Activated naive CD8-positive, alpha-beta T cell treated with anti-CD3 and anti-CD28 coated beads, Interleukin-2, amount 50 U/mL, for 24 hours (primary cell): ENCODE measurements around the gene DLGAP4.

Source experiments
- ATAC-seq: fragments of 150-1000 bp; cut with Tn5 transposase; one replicate; pipeline ENCODE4 v1.10.0; 2021
- DNase-seq: peaks from one replicate; pipeline ENCODE4 v3.0.0; 2021
- H3K27ac Mint-ChIP-seq: one replicate; pipeline ENCODE4 v1.8.0; 2021; ENCODE audit warnings: mild to moderate bottlenecking, mixed read lengths
- H3K27me3 Mint-ChIP-seq: one replicate; pipeline ENCODE4 v1.8.0; 2021; ENCODE audit warnings: mixed read lengths
- H3K36me3 Mint-ChIP-seq: one replicate; pipeline ENCODE4 v1.8.0; 2021; ENCODE audit warnings: low read depth, mixed read lengths
- H3K4me1 Mint-ChIP-seq: one replicate; pipeline ENCODE4 v1.8.0; 2021; ENCODE audit warnings: mixed read lengths
- H3K4me3 Mint-ChIP-seq: one replicate; pipeline ENCODE4 v1.8.0; 2021; ENCODE audit warnings: mild to moderate bottlenecking, moderate library complexity, mixed read lengths
- H3K9me3 Mint-ChIP-seq: one replicate; pipeline ENCODE4 v1.8.0; 2021; ENCODE audit warnings: mixed read lengths

Gene DLGAP4

GRCh38 chr20:36398515-36398914 is 92.4 kb downstream of the DLGAP4 start:
- Mint-ChIP-seq H3K27ac (no peak overlapping the region), H3K27me3 (peaks cover 20% of the 10 kb centered on the region), H3K4me3 (no peak overlapping the region), H3K36me3 (no peaks in the 10 kb centered on the region), H3K4me1 (no peaks in the 10 kb centered on the region), H3K9me3 (peaks cover 5% of the 10 kb centered on the region)
- no peak for DNase-seq
- ATAC-seq, result no peak

GRCh38 chr20:36399147-36399968 is 93.2 kb downstream of the DLGAP4 start:
- Mint-ChIP-seq H3K27me3 (peaks cover 20% of the 10 kb centered on the region), H3K4me1 (no peaks in the 10 kb centered on the region), H3K4me3 (no peak overlapping the region), H3K27ac (no peak overlapping the region), H3K9me3 (peaks cover 5% of the 10 kb centered on the region), H3K36me3 (no peaks in the 10 kb centered on the region)
- ATAC-seq, result no peak
- DNase-seq, result peak; percentile 53

GRCh38 chr20:36399969-36400545 is 93.9 kb downstream of the DLGAP4 start:
- DNase-seq (no peak), ATAC-seq (no peak)
- no peaks in the 10 kb centered on the region for H3K4me1 Mint-ChIP-seq
- H3K9me3 Mint-ChIP-seq, result peaks cover 5% of the 10 kb centered on the region
- H3K27ac Mint-ChIP-seq, result no peak overlapping the region
- no peaks in the 10 kb centered on the region for H3K36me3 Mint-ChIP-seq
- H3K27me3 Mint-ChIP-seq, result peaks cover 20% of the 10 kb centered on the region
- H3K4me3 Mint-ChIP-seq, result no peak overlapping the region

- Mint-ChIP-seq H3K9me3 (peaks cover 5% of the 10 kb centered on the region), H3K27me3 (peaks cover 20% of the 10 kb centered on the region), H3K4me3 (no peak overlapping the region), H3K27ac (no peak overlapping the region), H3K36me3 (no peaks in the 10 kb centered on the region), H3K4me1 (no peaks in the 10 kb centered on the region)
- ATAC-seq, result no peak
- no peak for DNase-seq
These were observed 95.0 kb downstream of the DLGAP4 start for GRCh38 chr20:36400909-36401735.

GRCh38 chr20:36402708-36403107 is 96.6 kb downstream of the DLGAP4 start:
- Mint-ChIP-seq H3K9me3 (no peaks in the 10 kb centered on the region), H3K27ac (no peak overlapping the region), H3K4me3 (no peak overlapping the region), H3K36me3 (no peaks in the 10 kb centered on the region), H3K27me3 (peaks cover 20% of the 10 kb centered on the region), H3K4me1 (no peaks in the 10 kb centered on the region)
- ATAC-seq, result no peak
- no peak for DNase-seq

- ATAC-seq, result no peak
- H3K4me3 Mint-ChIP-seq, result no peak overlapping the region
- no peaks in the 10 kb centered on the region for H3K9me3 Mint-ChIP-seq
- H3K36me3 Mint-ChIP-seq, result no peaks in the 10 kb centered on the region
- H3K27ac Mint-ChIP-seq, result no peak overlapping the region
- H3K27me3 Mint-ChIP-seq, result peaks cover 20% of the 10 kb centered on the region
- DNase-seq, result no peak
- no peaks in the 10 kb centered on the region for H3K4me1 Mint-ChIP-seq
These were observed 98.4 kb downstream of the DLGAP4 start for GRCh38 chr20:36404435-36404978.

- H3K27me3 Mint-ChIP-seq, result peaks cover 19% of the 10 kb centered on the region
- no peaks in the 10 kb centered on the region for H3K36me3 Mint-ChIP-seq
- ATAC-seq, result no peak
- no peak overlapping the region for H3K27ac Mint-ChIP-seq
- H3K4me3 Mint-ChIP-seq, result no peak overlapping the region
- DNase-seq, result no peak
- H3K9me3 Mint-ChIP-seq, result no peaks in the 10 kb centered on the region
- H3K4me1 Mint-ChIP-seq, result no peaks in the 10 kb centered on the region
These were observed 99.1 kb downstream of the DLGAP4 start for GRCh38 chr20:36405255-36405654.

- no peaks in the 10 kb centered on the region for H3K36me3 Mint-ChIP-seq
- H3K4me3 Mint-ChIP-seq, result no peak overlapping the region
- ATAC-seq (no peak), DNase-seq (no peak)
- H3K9me3 Mint-ChIP-seq, result no peaks in the 10 kb centered on the region
- H3K27ac Mint-ChIP-seq, result no peak overlapping the region
- no peaks in the 10 kb centered on the region for H3K4me1 Mint-ChIP-seq
- peaks cover 6% of the 10 kb centered on the region for H3K27me3 Mint-ChIP-seq
These were observed 101.1 kb downstream of the DLGAP4 start for GRCh38 chr20:36407199-36407733.

- H3K27me3 Mint-ChIP-seq, result peaks cover 1% of the 10 kb centered on the region
These were observed 102.1 kb downstream of the DLGAP4 start for GRCh38 chr20:36408219-36408618.

GRCh38 chr20:36411861-36412454 is 105.8 kb downstream of the DLGAP4 start:
- Mint-ChIP-seq H3K4me3 (no peak overlapping the region), H3K27me3 (peaks cover under 1% of the 10 kb centered on the region), H3K36me3 (no peaks in the 10 kb centered on the region), H3K27ac (no peak overlapping the region), H3K9me3 (no peaks in the 10 kb centered on the region), H3K4me1 (no peaks in the 10 kb centered on the region)
- ATAC-seq (no peak), DNase-seq (no peak)

More at GRCh38 chr20:36408219-36408618, 102.1 kb downstream of the DLGAP4 start:
- no peaks in the 10 kb centered on the region for H3K36me3 Mint-ChIP-seq
- H3K4me1 Mint-ChIP-seq, result no peaks in the 10 kb centered on the region
- H3K4me3 Mint-ChIP-seq, result no peak overlapping the region
- ATAC-seq (no peak), DNase-seq (no peak)
- no peak overlapping the region for H3K27ac Mint-ChIP-seq
- no peaks in the 10 kb centered on the region for H3K9me3 Mint-ChIP-seq

- no peak overlapping the region for H3K4me3 Mint-ChIP-seq
- H3K27me3 Mint-ChIP-seq, result peaks cover 4% of the 10 kb centered on the region
- no peaks in the 10 kb centered on the region for H3K9me3 Mint-ChIP-seq
- ATAC-seq (no peak), DNase-seq (no peak)
- H3K4me1 Mint-ChIP-seq, result no peaks in the 10 kb centered on the region
- H3K27ac Mint-ChIP-seq, result no peak overlapping the region
- H3K36me3 Mint-ChIP-seq, result no peaks in the 10 kb centered on the region
These were observed 109.4 kb downstream of the DLGAP4 start for GRCh38 chr20:36415475-36416002.

GRCh38 chr20:36418711-36419110 is 112.6 kb downstream of the DLGAP4 start:
- no peaks in the 10 kb centered on the region for H3K36me3 Mint-ChIP-seq
- DNase-seq (no peak), ATAC-seq (no peak)
- no peaks in the 10 kb centered on the region for H3K9me3 Mint-ChIP-seq
- no peak overlapping the region for H3K27ac Mint-ChIP-seq
- peaks cover 4% of the 10 kb centered on the region for H3K27me3 Mint-ChIP-seq
- H3K4me3 Mint-ChIP-seq, result no peak overlapping the region
- no peaks in the 10 kb centered on the region for H3K4me1 Mint-ChIP-seq

GRCh38 chr20:36421641-36422040 is 115.5 kb downstream of the DLGAP4 start:
- Mint-ChIP-seq H3K27ac (no peak overlapping the region), H3K4me1 (no peaks in the 10 kb centered on the region), H3K27me3 (peaks cover 7% of the 10 kb centered on the region), H3K36me3 (no peaks in the 10 kb centered on the region), H3K9me3 (no peaks in the 10 kb centered on the region), H3K4me3 (no peak overlapping the region)
- DNase-seq (no peak), ATAC-seq (no peak)

GRCh38 chr20:36424314-36424713 is 118.2 kb downstream of the DLGAP4 start:
- no peak for ATAC-seq
- H3K27ac Mint-ChIP-seq, result no peak overlapping the region

More at GRCh38 chr20:36424314-36424713, 118.2 kb downstream of the DLGAP4 start:
- no peaks in the 10 kb centered on the region for H3K36me3 Mint-ChIP-seq
- H3K27me3 Mint-ChIP-seq, result peaks cover 5% of the 10 kb centered on the region
- no peaks in the 10 kb centered on the region for H3K4me1 Mint-ChIP-seq
- no peak overlapping the region for H3K4me3 Mint-ChIP-seq
- H3K9me3 Mint-ChIP-seq, result no peaks in the 10 kb centered on the region
- DNase-seq, result no peak
